CD8-positive, alpha-beta memory T cell (primary cell): ENCODE data around the gene ATP9B. TPM values are rescaled to one million over a fixed set of nuclear protein-coding genes. Genes with fewer than 3 reads are reported as not detected.
"Not testable (repeated sequence)": the region's sequence is repeated elsewhere in the genome, so short reads cannot be mapped to it uniquely, and the experiment has no call there.

Experiments
- CTCF ChIA-PET: fragments of 350-600 bp; sonication (Branson Sonifier 250); formaldehyde crosslinking; loops from one replicate; lab custom pipeline; 2021; ENCODE audit warnings: antibody characterized with exemption; lab: Charles Lee
- POLR2A ChIA-PET: fragments of 350-600 bp; sonication (Branson Sonifier 250); formaldehyde crosslinking; loops from one replicate; lab custom pipeline; 2021; ENCODE audit warnings: antibody characterized with exemption; lab: Charles Lee
- DNase-seq, 5 donors: peaks; one replicate each; pipeline versions ENCODE4 v3.0.0 to v3.0.0-alpha.2; 2020 to 2022; ENCODE audit warnings: mixed read lengths in 1 of 5
- H3K27ac ChIP-seq: one replicate; pipeline ENCODE4 v1.7.0; 2013; ENCODE audit warnings: low read depth, mild to moderate bottlenecking, low read length, moderate library complexity
- H3K27me3 ChIP-seq: 2 replicates; pipeline ENCODE4 v1.7.0; 2013; ENCODE audit warnings: low read length, mild to moderate bottlenecking; ENCODE audit not compliant: insufficient read depth, poor library complexity, severe bottlenecking
- H3K36me3 ChIP-seq: 2 replicates; pipeline ENCODE4 v1.7.0; 2013; ENCODE audit warnings: mild to moderate bottlenecking, low read length, moderate library complexity; ENCODE audit not compliant: insufficient read depth
- H3K4me1 ChIP-seq: 2 replicates; pipeline ENCODE4 v1.7.0; 2013; ENCODE audit warnings: mild to moderate bottlenecking, low read length, moderate library complexity; ENCODE audit not compliant: insufficient read depth
- H3K4me3 ChIP-seq: 2 replicates; pipeline ENCODE4 v1.7.0; 2013; ENCODE audit warnings: mild to moderate bottlenecking, low read length
- H3K9me3 ChIP-seq: 2 replicates; pipeline ENCODE4 v1.7.0; 2013; ENCODE audit warnings: mild to moderate bottlenecking, low read length
- H3K27ac Mint-ChIP-seq, 8 donors: one replicate each; pipeline ENCODE4 v1.8.0; 2020 to 2021; ENCODE audit warnings: mixed read lengths in 8 of 8, mild to moderate bottlenecking in 6 of 8, inconsistent platforms in 3 of 8, moderate library complexity in 3 of 8
- H3K27me3 Mint-ChIP-seq, 2 donors: one replicate each; pipeline ENCODE4 v1.8.0; 2020 to 2021; ENCODE audit warnings: mixed read lengths in 2 of 2, mild to moderate bottlenecking in 1 of 2, moderate library complexity in 1 of 2
- H3K36me3 Mint-ChIP-seq, 3 donors: one replicate each; pipeline ENCODE4 v1.8.0; 2020 to 2021; ENCODE audit warnings: mixed read lengths in 3 of 3, inconsistent platforms in 1 of 3, mild to moderate bottlenecking in 1 of 3
- H3K4me1 Mint-ChIP-seq, 3 donors: one replicate each; pipeline ENCODE4 v1.8.0; 2020 to 2021; ENCODE audit warnings: mixed read lengths in 3 of 3, inconsistent platforms in 1 of 3, mild to moderate bottlenecking in 1 of 3
- H3K4me3 Mint-ChIP-seq, 7 donors: one replicate each; pipeline ENCODE4 v1.8.0; 2020 to 2021; ENCODE audit warnings: mixed read lengths in 7 of 7, mild to moderate bottlenecking in 6 of 7, moderate library complexity in 4 of 7, inconsistent platforms in 2 of 7
- H3K9me3 Mint-ChIP-seq, 5 donors: one replicate each; pipeline ENCODE4 v1.8.0; 2020 to 2022; ENCODE audit warnings: mixed read lengths in 5 of 5, mild to moderate bottlenecking in 3 of 5, moderate library complexity in 2 of 5, inconsistent platforms in 1 of 5
- polyA plus RNA-seq: library from polyadenylated mRNA; unstranded; fragments of 300-500 nt; fragmentation: Illumina TruSeq; gene quantifications from one replicate; pipeline ENCODE4 v1.2.3, GENCODE V29; 2021
- total RNA-seq, 2 experiments: library from RNA; stranded (reverse); gene quantifications; one replicate each; pipeline ENCODE4 v1.2.3, GENCODE V29; 2021

Gene ATP9B
- total and polyA plus RNA-seq, 3 experiments from 2014 or later, result 22.0 to 23.4 (median 22.4) TPM

- not testable (repeated sequence) for H3K27me3 ChIP-seq, H3K4me1 Mint-ChIP-seq, H3K27me3 Mint-ChIP-seq
Measured at GRCh38 chr18:79172331-79172730, 103.1 kb downstream of the ATP9B start.

DNA sequence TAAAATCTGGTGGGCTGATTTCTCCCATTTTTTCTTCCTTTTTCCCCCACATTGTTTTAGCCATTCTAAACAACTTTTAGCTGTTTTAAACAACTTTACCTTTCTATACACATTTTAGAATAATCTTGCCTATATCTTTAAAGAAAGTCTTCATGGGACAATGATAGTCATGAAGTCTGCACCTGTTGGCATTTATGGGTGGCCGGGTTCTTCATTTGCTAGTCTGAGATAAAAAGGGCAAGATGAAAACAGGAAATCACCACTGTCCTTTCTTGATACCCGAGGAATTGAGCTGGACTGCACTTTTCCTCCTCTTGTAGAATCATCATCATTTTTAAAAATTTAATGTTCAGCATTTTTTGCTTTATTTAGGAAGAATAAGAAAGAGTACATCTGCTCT is 104.5 kb downstream of the ATP9B start:
- no peak overlapping the region for H3K27ac ChIP-seq
- H3K27me3 Mint-ChIP-seq, result no peaks in the 10 kb centered on the region

More at GRCh38 chr18:79172331-79172730, 103.1 kb downstream of the ATP9B start:
- H3K9me3 ChIP-seq, H3K9me3 Mint-ChIP-seq, DNase-seq, H3K4me3 ChIP-seq, CTCF ChIA-PET, H3K4me1 ChIP-seq, H3K4me3 Mint-ChIP-seq, H3K27ac ChIP-seq, H3K36me3 ChIP-seq, POLR2A ChIA-PET: not testable (repeated sequence)
- peak overlapping the region in 1 of 8 donors; percentile 11 for H3K27ac Mint-ChIP-seq
- H3K36me3 Mint-ChIP-seq, result peaks cover 6 to 57% (median 15%) of the 10 kb centered on the region in 3 donors

GRCh38 chr18:79178113-79178531 is 108.9 kb downstream of the ATP9B start:
- H3K9me3 ChIP-seq, result no peaks in the 10 kb centered on the region
- no peaks in the 10 kb centered on the region for H3K27me3 ChIP-seq
- Mint-ChIP-seq H3K9me3 (no peaks in the 10 kb centered on the region), H3K4me1 (peaks cover 19 to 32% (median 27%) of the 10 kb centered on the region in 3 donors), H3K27me3 (no peaks in the 10 kb centered on the region), H3K4me3 (no peak overlapping the region), H3K27ac (peak overlapping the region in 3 of 8 donors; percentile 6 to 15 (median 7)), H3K36me3 (peaks cover 9 to 67% (median 26%) of the 10 kb centered on the region in 3 donors)
- H3K36me3 ChIP-seq, result no peaks in the 10 kb centered on the region
- CTCF ChIA-PET, result no interaction called here
- no peak overlapping the region for H3K27ac ChIP-seq
- no peaks in the 10 kb centered on the region for H3K4me1 ChIP-seq
- H3K4me3 ChIP-seq, result no peak overlapping the region
- POLR2A ChIA-PET, result no interaction called here
- DNase-seq, result no peak

More for the DNA sequence above, 104.5 kb downstream of the ATP9B start:
- Mint-ChIP-seq H3K27ac (peak overlapping the region in 1 of 8 donors; percentile 48), H3K4me1 (peaks cover 10 to 15% (median 11%) of the 10 kb centered on the region in 3 donors), H3K9me3 (no peaks in the 10 kb centered on the region), H3K36me3 (peaks cover 11 to 60% (median 22%) of the 10 kb centered on the region in 3 donors), H3K4me3 (no peak overlapping the region)
- DNase-seq, result no peak
- Histone ChIP-seq H3K36me3 (peaks cover 1% of the 10 kb centered on the region), H3K4me1 (no peaks in the 10 kb centered on the region), H3K27me3 (no peaks in the 10 kb centered on the region), H3K4me3 (no peak overlapping the region), H3K9me3 (no peaks in the 10 kb centered on the region)
- ChIA-PET CTCF (no interaction called here), POLR2A (no interaction called here)

DNA sequence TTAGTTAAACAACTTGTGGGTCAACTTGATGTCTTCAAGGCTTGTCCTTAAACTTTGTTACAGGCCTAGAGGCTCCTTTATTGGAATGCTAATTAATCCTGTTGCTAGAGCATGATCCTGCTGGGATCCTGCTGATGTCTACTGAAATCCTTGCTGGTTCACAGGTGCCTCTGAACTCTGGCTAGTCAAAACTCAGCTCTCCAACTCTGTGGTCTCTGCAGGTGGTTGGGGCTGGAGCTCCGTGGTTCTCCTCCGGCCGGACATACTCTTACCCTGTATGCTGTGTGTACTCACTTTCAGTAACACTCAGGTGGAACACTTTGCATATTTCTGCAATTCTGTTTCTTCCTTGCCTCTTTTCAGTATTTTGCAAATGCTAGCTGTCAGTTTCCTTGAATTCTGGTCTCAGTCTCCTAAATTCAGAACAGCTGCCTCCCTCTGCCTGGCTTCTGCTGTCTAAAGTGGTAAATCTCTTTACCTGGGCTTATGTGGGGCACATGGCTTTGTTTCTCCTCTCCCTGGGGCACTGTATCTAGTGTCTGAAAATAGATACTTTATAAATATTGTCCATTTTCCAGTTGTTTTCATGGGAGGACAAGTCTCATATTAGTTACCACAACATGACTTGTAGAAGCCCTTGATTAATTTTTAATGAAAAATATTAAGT is 113.0 kb downstream of the ATP9B start:
- peaks cover 23 to 40% (median 37%) of the 10 kb centered on the region in 3 donors for H3K4me1 Mint-ChIP-seq
- no peaks in the 10 kb centered on the region for H3K36me3 ChIP-seq
- no peaks in the 10 kb centered on the region for H3K27me3 ChIP-seq
- H3K27me3 Mint-ChIP-seq, result no peaks in the 10 kb centered on the region
- ChIA-PET CTCF (no interaction called here), POLR2A (no interaction called here)
- H3K4me1 ChIP-seq, result no peaks in the 10 kb centered on the region
- H3K4me3 Mint-ChIP-seq, result no peak overlapping the region
- H3K9me3 Mint-ChIP-seq, result no peaks in the 10 kb centered on the region
- DNase-seq, result no peak
- H3K27ac Mint-ChIP-seq, result peak overlapping the region in 3 of 8 donors; percentile 10 to 58 (median 17)
- H3K36me3 Mint-ChIP-seq, result peaks cover 5 to 55% (median 19%) of the 10 kb centered on the region in 3 donors
- H3K4me3 ChIP-seq, result no peak overlapping the region
- no peak overlapping the region for H3K27ac ChIP-seq
- H3K9me3 ChIP-seq, result no peaks in the 10 kb centered on the region

GRCh38 chr18:79185648-79186047 is 116.5 kb downstream of the ATP9B start:
- Histone ChIP-seq H3K36me3 (peaks cover 6% of the 10 kb centered on the region), H3K27ac (no peak overlapping the region), H3K27me3 (no peaks in the 10 kb centered on the region), H3K4me1 (no peaks in the 10 kb centered on the region), H3K4me3 (no peak overlapping the region), H3K9me3 (no peaks in the 10 kb centered on the region)
- ChIA-PET POLR2A (interaction anchor here (0.6 kb wide), 1 partner anchor 28 kb away, joined by 3 read pairs; no protein-coding TSS in a partner anchor), CTCF (interaction anchor here (0.9 kb wide), 1 partner anchor 182 kb away, joined by 3 read pairs; no protein-coding TSS in a partner anchor)
- H3K27me3 Mint-ChIP-seq, result no peaks in the 10 kb centered on the region
- peaks cover 6 to 49% (median 19%) of the 10 kb centered on the region in 3 donors for H3K36me3 Mint-ChIP-seq
- H3K4me3 Mint-ChIP-seq, result no peak overlapping the region
- no peak overlapping the region for H3K27ac Mint-ChIP-seq
- H3K4me1 Mint-ChIP-seq, result peaks cover 17 to 28% (median 26%) of the 10 kb centered on the region in 3 donors
- H3K9me3 Mint-ChIP-seq, result no peaks in the 10 kb centered on the region
- no peak for DNase-seq

- Histone ChIP-seq H3K27ac (no peak overlapping the region), H3K4me3 (no peak overlapping the region), H3K36me3 (peaks cover 6% of the 10 kb centered on the region), H3K9me3 (no peaks in the 10 kb centered on the region), H3K4me1 (no peaks in the 10 kb centered on the region), H3K27me3 (no peaks in the 10 kb centered on the region)
- Mint-ChIP-seq H3K27me3 (no peaks in the 10 kb centered on the region), H3K36me3 (peaks cover 10 to 50% (median 17%) of the 10 kb centered on the region in 3 donors), H3K4me1 (peaks cover 15 to 25% (median 24%) of the 10 kb centered on the region in 3 donors), H3K4me3 (no peak overlapping the region), H3K9me3 (no peaks in the 10 kb centered on the region), H3K27ac (peak overlapping the region in 2 of 8 donors; percentile 15 to 32)
- ChIA-PET CTCF (interaction anchor here (0.9 kb wide), 1 partner anchor 183 kb away, joined by 3 read pairs; no protein-coding TSS in a partner anchor), POLR2A (no interaction called here)
- no peak for DNase-seq
Measured at GRCh38 chr18:79186649-79187048, 117.5 kb downstream of the ATP9B start.

DNA sequence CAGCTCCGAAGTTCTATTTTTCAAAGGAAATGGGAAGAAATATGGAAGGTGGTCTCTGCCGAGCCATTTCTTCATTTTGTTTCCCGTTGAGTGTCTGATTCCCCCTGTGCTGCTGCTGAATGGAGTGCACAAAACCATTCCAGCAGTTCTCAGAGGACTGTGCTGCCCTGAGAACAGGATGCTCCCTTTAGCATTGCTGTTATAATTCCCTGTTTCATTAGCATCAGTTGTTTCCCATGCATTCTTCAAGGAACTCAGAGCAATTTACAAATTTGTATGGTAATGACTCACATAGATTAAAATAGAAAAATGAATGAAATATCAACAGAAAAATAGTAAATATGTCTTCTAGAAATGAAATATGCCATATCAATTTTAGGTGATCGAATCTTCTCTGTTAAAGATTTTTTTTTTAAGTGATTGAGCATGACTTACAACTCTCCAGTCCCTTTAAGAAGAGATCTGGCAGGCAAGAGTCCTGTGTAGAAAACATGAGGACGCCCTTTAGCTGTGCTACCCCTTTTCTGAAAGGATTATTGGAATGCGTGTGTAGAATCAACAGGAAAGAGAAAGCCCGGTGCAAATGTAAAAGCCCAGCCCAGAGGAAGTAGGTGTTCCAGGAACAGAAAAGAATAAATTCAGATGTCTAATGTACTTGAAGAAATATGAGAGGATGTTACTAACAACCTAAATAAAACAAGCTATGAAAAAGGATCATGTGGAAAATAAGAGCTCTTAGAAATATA is 118.5 kb downstream of the ATP9B start:
- H3K27ac ChIP-seq, result no peak overlapping the region
- CTCF ChIA-PET, result no interaction called here
- POLR2A ChIA-PET, result interaction anchor here (0.6 kb wide), 1 partner anchor 13 kb away, joined by 3 read pairs; no protein-coding TSS in a partner anchor

More for the DNA sequence above, 118.5 kb downstream of the ATP9B start:
- Histone ChIP-seq H3K27me3 (no peaks in the 10 kb centered on the region), H3K9me3 (no peaks in the 10 kb centered on the region), H3K4me3 (no peak overlapping the region), H3K36me3 (peaks cover 6% of the 10 kb centered on the region), H3K4me1 (no peaks in the 10 kb centered on the region)
- no peak for DNase-seq
- peaks cover 13 to 27% (median 22%) of the 10 kb centered on the region in 3 donors for H3K4me1 Mint-ChIP-seq
- peaks cover 10 to 52% (median 17%) of the 10 kb centered on the region in 3 donors for H3K36me3 Mint-ChIP-seq
- H3K4me3 Mint-ChIP-seq, result no peak overlapping the region
- H3K27ac Mint-ChIP-seq, result peak overlapping the region in 3 of 8 donors; percentile 7 to 75 (median 7)
- H3K9me3 Mint-ChIP-seq, result no peaks in the 10 kb centered on the region
- H3K27me3 Mint-ChIP-seq, result no peaks in the 10 kb centered on the region
